Measurements from ENCODE around the gene PACS1.
"Not testable (repeated sequence)": the region's sequence is repeated elsewhere in the genome, so short reads cannot be mapped to it uniquely, and the experiment has no call there.

Gene PACS1

GRCh38 chr11:66069715-66070603, at the start of gene PACS1:
Gene PACS1, plus strand, starts transcription at chr11:66070272. Its CDS starts 215 bp downstream, at chr11:66070487.
- DNase-seq: peak; percentile 58 to 61

GRCh38 chr11:66020618-66021357, 49.3 kb upstream of the PACS1 start:
- DNase-seq: no peak

GRCh38 chr11:66022401-66023185, 47.5 kb upstream of the PACS1 start:
- peak; percentile 88 to 90 for DNase-seq

GRCh38 chr11:66023186-66023440, 47.0 kb upstream of the PACS1 start:
- not testable (repeated sequence) for DNase-seq

GRCh38 chr11:66026017-66026529, 44.0 kb upstream of the PACS1 start, which contains the start of gene CATSPER1:
Gene CATSPER1, minus strand, starts transcription at chr11:66026479. Its CDS starts 100 bp downstream, at chr11:66026379.
- no peak for DNase-seq

- no peak for DNase-seq
These were observed 36.9 kb upstream of the PACS1 start for GRCh38 chr11:66032957-66033735.

GRCh38 chr11:66035653-66036333, 34.3 kb upstream of the PACS1 start:
- no peak for DNase-seq

- no peak for DNase-seq
These were observed 33.8 kb upstream of the PACS1 start for GRCh38 chr11:66036334-66036710.

- no peak for DNase-seq
These were observed 32.7 kb upstream of the PACS1 start for GRCh38 chr11:66037327-66037726.

- DNase-seq: no peak
These were observed 30.3 kb upstream of the PACS1 start for GRCh38 chr11:66039765-66040164.

- DNase-seq: no peak
These were observed 27.7 kb upstream of the PACS1 start for GRCh38 chr11:66042227-66042995.

- DNase-seq: no peak
These were observed 26.8 kb upstream of the PACS1 start for GRCh38 chr11:66042996-66043906.

- DNase-seq: no peak
These were observed 25.3 kb upstream of the PACS1 start for GRCh38 chr11:66044757-66045156.

- peak; percentile 88 for DNase-seq
These were observed 24.9 kb upstream of the PACS1 start for GRCh38 chr11:66045177-66045639.

GRCh38 chr11:66046901-66047300, 23.2 kb upstream of the PACS1 start:
- DNase-seq: no peak

GRCh38 chr11:66047541-66048365, 22.3 kb upstream of the PACS1 start:
- no peak for DNase-seq

- DNase-seq: no peak
These were observed 21.3 kb upstream of the PACS1 start, which contains the start of gene GAL3ST3 for GRCh38 chr11:66048547-66049323. Gene GAL3ST3, minus strand, starts transcription at chr11:66049161. Its CDS starts 3,746 bp downstream, at chr11:66045415.
